ENCODE data around the gene BMX. TPM values are rescaled to one million over a fixed set of nuclear protein-coding genes. Genes with fewer than 3 reads are reported as not detected.

Gene BMX
- total and polyA plus RNA-seq, 9 of the 15 experiments (the other 6 are each of a cell fraction or from before 2014, with no cell fraction given), result 0.45 to 4.2 (median 1.8) TPM

GRCh38 chrX:15579778-15580747 lies 79.5 kb downstream of the BMX start (continued):
- TF ChIP-seq IRF9 (tag; IDR thresholded peaks at IDR 0.05), result no peak
- TF ChIP-seq CC2D1A (IDR thresholded peaks at IDR 0.05), result peak; percentile 82; the same call in 1 of the 2 replicates
- TF ChIP-seq ZNF347 (CRISPR knock-in tag; IDR thresholded peaks at IDR 0.05; ENCODE audit: low read depth), result no peak
- no peak for TF ChIP-seq NFRKB (IDR thresholded peaks at IDR 0.05; ENCODE audit: low read depth)
- no peak for TF ChIP-seq ZNF124 (CRISPR knock-in tag; IDR thresholded peaks at IDR 0.05)
- no peak for TF ChIP-seq SNIP1 (IDR thresholded peaks at IDR 0.05; ENCODE audit: low read depth)
- no peak for TF ChIP-seq FIP1L1 (IDR thresholded peaks at IDR 0.05; ENCODE audit: low read depth, low read length, poor library complexity, severe bottlenecking)
- no peak for TF ChIP-seq MITF (IDR thresholded peaks at IDR 0.05)
- no peak for TF ChIP-seq PRMT5 (CRISPR knock-in tag; IDR thresholded peaks at IDR 0.05)
- peak; percentile 57; the same call in 1 of the 2 replicates for TF ChIP-seq FOXP4 (CRISPR knock-in tag; IDR thresholded peaks at IDR 0.05; ENCODE audit: borderline replicate concordance)
- TF ChIP-seq KDM5B (IDR thresholded peaks at IDR 0.05; ENCODE audit: insufficient replicate concordance, low read depth, low read length), result no peak
- TF ChIP-seq PURB (CRISPR knock-in tag; IDR thresholded peaks at IDR 0.05; ENCODE audit: low read depth), result no peak
- no peak for TF ChIP-seq HIVEP1 (CRISPR knock-in tag; IDR thresholded peaks at IDR 0.05)
- no peak for TF ChIP-seq ZNF740 (CRISPR knock-in tag; IDR thresholded peaks at IDR 0.05)
- TF ChIP-seq ZNF740 (tag; IDR thresholded peaks at IDR 0.05), result no peak
- no peak for TF ChIP-seq XRCC4 (IDR thresholded peaks at IDR 0.05; ENCODE audit: extremely low read depth, insufficient read depth, insufficient read length)
- no peak for TF ChIP-seq ZNF830 (CRISPR knock-in tag; IDR thresholded peaks at IDR 0.05)
- no peak for TF ChIP-seq ZFP30 (CRISPR knock-in tag; IDR thresholded peaks at IDR 0.05; ENCODE audit: borderline replicate concordance)
- TF ChIP-seq BHLHE40 (IDR thresholded peaks at IDR 0.05; ENCODE audit: low read length), result no peak
- TF ChIP-seq TCF15 (CRISPR knock-in tag; IDR thresholded peaks at IDR 0.05), result no peak
- no peak for TF ChIP-seq RHOXF2B (CRISPR knock-in tag; conservative IDR thresholded peaks at IDR 0.05)
- no peak for TF ChIP-seq IFI16 (CRISPR knock-in tag; IDR thresholded peaks at IDR 0.05)
- TF ChIP-seq ZNF174 (CRISPR knock-in tag; IDR thresholded peaks at IDR 0.05), result no peak
